K562 (cell line): ENCODE measurements around the gene CCDC148. TPM values are rescaled to one million over a fixed set of nuclear protein-coding genes. Genes with fewer than 3 reads are reported as not detected.
A peak's percentile ranks its signal among the peaks of the same experiment; 100 is the strongest.

ENCODE experiments used
- CC2D1A ChIP-seq: fragments of 450-650 bp; IDR thresholded peaks from 2 replicates; pipeline ENCODE4 v1.6.1; 2017; ENCODE audit warnings: mild to moderate bottlenecking
- CEBPB ChIP-seq: fragments of 450-650 bp; IDR thresholded peaks from 2 replicates; pipeline ENCODE4 v1.6.1; 2016; ENCODE audit warnings: missing genetic modification characterization, missing compliant biosample characterization
- ELF1 ChIP-seq: fragments of 200-800 bp; sonication (Bioruptor generic); IDR thresholded peaks from 2 replicates; pipeline ENCODE4 v1.6.1; 2016; ENCODE audit warnings: missing genetic modification characterization, missing compliant biosample characterization
- RAD21 ChIP-seq, 2 experiments: fragments of 250-450 bp in 1 of 2; fragments of 450-650 bp in 1 of 2; sonication (Bioruptor Pico) in 1 of 2; formaldehyde crosslinking in 1 of 2; IDR thresholded peaks in 1 of 2; conservative IDR thresholded peaks in 1 of 2; 2 replicates each; pipeline versions ENCODE4 v1.4.0 to v1.8.0; 2020 to 2022; ENCODE audit warnings: mild to moderate bottlenecking in 2 of 2, moderate library complexity in 1 of 2
- SIRT6 ChIP-seq: IDR thresholded peaks from one replicate; pipeline ENCODE4 v1.6.1; 2012; ENCODE audit warnings: low read depth, mild to moderate bottlenecking, control low read depth, inconsistent platforms, low read length, moderate library complexity
- SUPT5H ChIP-seq: fragments of 450-650 bp; IDR thresholded peaks from 2 replicates; pipeline ENCODE4 v1.6.1; 2016
- XRCC4 ChIP-seq: IDR thresholded peaks from one replicate; pipeline ENCODE4 v1.6.1; 2011; ENCODE audit not compliant: insufficient read depth, insufficient read length; ENCODE audit errors: extremely low read depth
- ZNF124 ChIP-seq: sonication (generic); formaldehyde crosslinking; IDR thresholded peaks from 2 replicates; pipeline ENCODE4 v1.8.1; 2022; ENCODE audit warnings: missing genetic modification reagents
- polyA plus RNA-seq, 8 experiments: library from polyadenylated mRNA; depleted of rRNA in 4 of 8; stranded (reverse) in 5 of 8; unstranded in 3 of 8; fragments of >200 nt; fragmentation: Nextera tagmentation in 2 of 8; fragmentation: Illumina TruSeq in 1 of 8; extraction: Ambion mirVana in 2 of 8; extraction: Trizol in 1 of 8; gene quantifications; 2 replicates each; pipeline versions ENCODE4 v1.2.1 to v1.2.3, GENCODE V29; 2011 to 2014; ENCODE audit warnings: inconsistent platforms in 1 of 8, missing spikeins in 1 of 8
- total RNA-seq, 7 experiments: library from RNA; depleted of rRNA in 6 of 7; stranded (reverse); fragments of >200 nt in 6 of 7; fragmentation: Illumina TruSeq in 2 of 7; extraction: Trizol in 2 of 7; gene quantifications; 2 replicates each; pipeline versions ENCODE4 v1.2.1 to v1.2.3, GENCODE V29; 2011 to 2021; ENCODE audit warnings: low replicate concordance in 1 of 7
- TF ChIP-seq, protein P1 (sequence below), 2 experiments: fragments of 450-650 bp; formaldehyde crosslinking in 1 of 2; IDR thresholded peaks; 2 replicates each; pipeline versions ENCODE4 v1.4.0 to v1.6.1; 2014 to 2020; ENCODE audit warnings: mild to moderate bottlenecking in 2 of 2, borderline replicate concordance in 1 of 2, low read depth in 1 of 2
- TF ChIP-seq, protein P2 (sequence below): sonication (generic); formaldehyde crosslinking; IDR thresholded peaks from 2 replicates; pipeline ENCODE4 v1.8.1; 2023; ENCODE audit warnings: mild to moderate bottlenecking, missing genetic modification reagents
- TF ChIP-seq, protein P3 (sequence below): fragments of 250-450 bp; sonication (Bioruptor Pico); IDR thresholded peaks from 2 replicates; pipeline ENCODE4 v1.5.0; 2022; ENCODE audit warnings: mild to moderate bottlenecking
- TF ChIP-seq, protein P4 (sequence below): IDR thresholded peaks from 2 replicates; pipeline ENCODE4 v1.6.1; 2014; ENCODE audit warnings: antibody characterized with exemption
- TF ChIP-seq, protein P5 (sequence below): fragments of 450-650 bp; formaldehyde crosslinking; IDR thresholded peaks from 2 replicates; pipeline ENCODE4 v1.4.0; 2020; ENCODE audit warnings: mild to moderate bottlenecking, moderate library complexity

Gene CCDC148
- total and polyA plus RNA-seq, 9 of the 15 experiments (the other 6 are each of a cell fraction or from before 2014, with no cell fraction given) = 0.10 to 1.4 (median 0.65) TPM

DNA sequence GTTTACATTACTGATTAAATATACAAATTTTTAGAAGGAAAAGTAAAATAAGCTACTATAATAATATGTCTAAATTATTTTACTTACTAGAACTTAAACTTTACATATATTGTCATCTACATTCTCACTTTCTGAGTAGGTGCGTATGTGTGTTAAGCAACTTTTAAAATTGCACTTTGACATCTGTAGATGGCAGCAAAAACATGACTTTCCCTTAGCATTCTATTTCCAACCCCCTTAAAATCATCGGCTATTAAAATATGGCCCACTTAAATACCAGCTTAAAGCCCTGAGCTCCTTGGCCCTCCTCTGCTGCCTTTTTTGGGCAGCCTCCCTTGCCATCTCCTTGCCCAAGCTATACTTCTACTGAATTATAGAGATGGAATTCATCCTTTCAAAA is 276.9 kb downstream of the CCDC148 start (continued):
- TF ChIP-seq, protein P1, sequence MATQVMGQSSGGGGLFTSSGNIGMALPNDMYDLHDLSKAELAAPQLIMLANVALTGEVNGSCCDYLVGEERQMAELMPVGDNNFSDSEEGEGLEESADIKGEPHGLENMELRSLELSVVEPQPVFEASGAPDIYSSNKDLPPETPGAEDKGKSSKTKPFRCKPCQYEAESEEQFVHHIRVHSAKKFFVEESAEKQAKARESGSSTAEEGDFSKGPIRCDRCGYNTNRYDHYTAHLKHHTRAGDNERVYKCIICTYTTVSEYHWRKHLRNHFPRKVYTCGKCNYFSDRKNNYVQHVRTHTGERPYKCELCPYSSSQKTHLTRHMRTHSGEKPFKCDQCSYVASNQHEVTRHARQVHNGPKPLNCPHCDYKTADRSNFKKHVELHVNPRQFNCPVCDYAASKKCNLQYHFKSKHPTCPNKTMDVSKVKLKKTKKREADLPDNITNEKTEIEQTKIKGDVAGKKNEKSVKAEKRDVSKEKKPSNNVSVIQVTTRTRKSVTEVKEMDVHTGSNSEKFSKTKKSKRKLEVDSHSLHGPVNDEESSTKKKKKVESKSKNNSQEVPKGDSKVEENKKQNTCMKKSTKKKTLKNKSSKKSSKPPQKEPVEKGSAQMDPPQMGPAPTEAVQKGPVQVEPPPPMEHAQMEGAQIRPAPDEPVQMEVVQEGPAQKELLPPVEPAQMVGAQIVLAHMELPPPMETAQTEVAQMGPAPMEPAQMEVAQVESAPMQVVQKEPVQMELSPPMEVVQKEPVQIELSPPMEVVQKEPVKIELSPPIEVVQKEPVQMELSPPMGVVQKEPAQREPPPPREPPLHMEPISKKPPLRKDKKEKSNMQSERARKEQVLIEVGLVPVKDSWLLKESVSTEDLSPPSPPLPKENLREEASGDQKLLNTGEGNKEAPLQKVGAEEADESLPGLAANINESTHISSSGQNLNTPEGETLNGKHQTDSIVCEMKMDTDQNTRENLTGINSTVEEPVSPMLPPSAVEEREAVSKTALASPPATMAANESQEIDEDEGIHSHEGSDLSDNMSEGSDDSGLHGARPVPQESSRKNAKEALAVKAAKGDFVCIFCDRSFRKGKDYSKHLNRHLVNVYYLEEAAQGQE (IDR thresholded peaks at IDR 0.05; ENCODE audit: borderline replicate concordance) = peak; percentile 70; the same call in 1 of the 2 replicates
- TF ChIP-seq, protein P1 (CRISPR knock-in tag; IDR thresholded peaks at IDR 0.05; ENCODE audit: low read depth) = no peak
- TF ChIP-seq XRCC4 (no peak), RAD21 (CRISPR knock-in tag; conservative IDR thresholded peaks at IDR 0.05 in 1 of 2, IDR thresholded peaks at IDR 0.05 in 1 of 2) (peak; percentile 60 to 84), ZNF124 (no peak), CC2D1A (0 out of 2 replicates have a peak, but pooled peaks have one; percentile 22), SIRT6 (no peak), ELF1 (tag) (no peak), SUPT5H (no peak), CEBPB (tag) (peak; percentile 43; the same call in 1 of the 2 replicates)
- TF ChIP-seq, protein P2, sequence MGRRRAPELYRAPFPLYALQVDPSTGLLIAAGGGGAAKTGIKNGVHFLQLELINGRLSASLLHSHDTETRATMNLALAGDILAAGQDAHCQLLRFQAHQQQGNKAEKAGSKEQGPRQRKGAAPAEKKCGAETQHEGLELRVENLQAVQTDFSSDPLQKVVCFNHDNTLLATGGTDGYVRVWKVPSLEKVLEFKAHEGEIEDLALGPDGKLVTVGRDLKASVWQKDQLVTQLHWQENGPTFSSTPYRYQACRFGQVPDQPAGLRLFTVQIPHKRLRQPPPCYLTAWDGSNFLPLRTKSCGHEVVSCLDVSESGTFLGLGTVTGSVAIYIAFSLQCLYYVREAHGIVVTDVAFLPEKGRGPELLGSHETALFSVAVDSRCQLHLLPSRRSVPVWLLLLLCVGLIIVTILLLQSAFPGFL (CRISPR knock-in tag) = no peak
- TF ChIP-seq, protein P3, sequence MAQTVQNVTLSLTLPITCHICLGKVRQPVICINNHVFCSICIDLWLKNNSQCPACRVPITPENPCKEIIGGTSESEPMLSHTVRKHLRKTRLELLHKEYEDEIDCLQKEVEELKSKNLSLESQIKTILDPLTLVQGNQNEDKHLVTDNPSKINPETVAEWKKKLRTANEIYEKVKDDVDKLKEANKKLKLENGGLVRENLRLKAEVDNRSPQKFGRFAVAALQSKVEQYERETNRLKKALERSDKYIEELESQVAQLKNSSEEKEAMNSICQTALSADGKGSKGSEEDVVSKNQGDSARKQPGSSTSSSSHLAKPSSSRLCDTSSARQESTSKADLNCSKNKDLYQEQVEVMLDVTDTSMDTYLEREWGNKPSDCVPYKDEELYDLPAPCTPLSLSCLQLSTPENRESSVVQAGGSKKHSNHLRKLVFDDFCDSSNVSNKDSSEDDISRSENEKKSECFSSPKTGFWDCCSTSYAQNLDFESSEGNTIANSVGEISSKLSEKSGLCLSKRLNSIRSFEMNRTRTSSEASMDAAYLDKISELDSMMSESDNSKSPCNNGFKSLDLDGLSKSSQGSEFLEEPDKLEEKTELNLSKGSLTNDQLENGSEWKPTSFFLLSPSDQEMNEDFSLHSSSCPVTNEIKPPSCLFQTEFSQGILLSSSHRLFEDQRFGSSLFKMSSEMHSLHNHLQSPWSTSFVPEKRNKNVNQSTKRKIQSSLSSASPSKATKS (CRISPR knock-in tag) = no peak
- TF ChIP-seq, protein P4, sequence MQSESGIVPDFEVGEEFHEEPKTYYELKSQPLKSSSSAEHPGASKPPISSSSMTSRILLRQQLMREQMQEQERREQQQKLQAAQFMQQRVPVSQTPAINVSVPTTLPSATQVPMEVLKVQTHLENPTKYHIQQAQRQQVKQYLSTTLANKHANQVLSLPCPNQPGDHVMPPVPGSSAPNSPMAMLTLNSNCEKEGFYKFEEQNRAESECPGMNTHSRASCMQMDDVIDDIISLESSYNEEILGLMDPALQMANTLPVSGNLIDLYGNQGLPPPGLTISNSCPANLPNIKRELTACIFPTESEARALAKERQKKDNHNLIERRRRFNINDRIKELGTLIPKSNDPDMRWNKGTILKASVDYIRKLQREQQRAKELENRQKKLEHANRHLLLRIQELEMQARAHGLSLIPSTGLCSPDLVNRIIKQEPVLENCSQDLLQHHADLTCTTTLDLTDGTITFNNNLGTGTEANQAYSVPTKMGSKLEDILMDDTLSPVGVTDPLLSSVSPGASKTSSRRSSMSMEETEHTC = no peak
- TF ChIP-seq, protein P5, sequence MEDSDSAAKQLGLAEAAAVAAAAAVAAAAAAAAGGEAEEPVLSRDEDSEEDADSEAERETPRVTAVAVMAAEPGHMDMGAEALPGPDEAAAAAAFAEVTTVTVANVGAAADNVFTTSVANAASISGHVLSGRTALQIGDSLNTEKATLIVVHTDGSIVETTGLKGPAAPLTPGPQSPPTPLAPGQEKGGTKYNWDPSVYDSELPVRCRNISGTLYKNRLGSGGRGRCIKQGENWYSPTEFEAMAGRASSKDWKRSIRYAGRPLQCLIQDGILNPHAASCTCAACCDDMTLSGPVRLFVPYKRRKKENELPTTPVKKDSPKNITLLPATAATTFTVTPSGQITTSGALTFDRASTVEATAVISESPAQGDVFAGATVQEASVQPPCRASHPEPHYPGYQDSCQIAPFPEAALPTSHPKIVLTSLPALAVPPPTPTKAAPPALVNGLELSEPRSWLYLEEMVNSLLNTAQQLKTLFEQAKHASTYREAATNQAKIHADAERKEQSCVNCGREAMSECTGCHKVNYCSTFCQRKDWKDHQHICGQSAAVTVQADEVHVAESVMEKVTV = 0 out of 2 replicates have a peak, but pooled peaks have one; percentile 25
